ENCODE data around the gene ALG13.

ALG13 gene

DNA sequence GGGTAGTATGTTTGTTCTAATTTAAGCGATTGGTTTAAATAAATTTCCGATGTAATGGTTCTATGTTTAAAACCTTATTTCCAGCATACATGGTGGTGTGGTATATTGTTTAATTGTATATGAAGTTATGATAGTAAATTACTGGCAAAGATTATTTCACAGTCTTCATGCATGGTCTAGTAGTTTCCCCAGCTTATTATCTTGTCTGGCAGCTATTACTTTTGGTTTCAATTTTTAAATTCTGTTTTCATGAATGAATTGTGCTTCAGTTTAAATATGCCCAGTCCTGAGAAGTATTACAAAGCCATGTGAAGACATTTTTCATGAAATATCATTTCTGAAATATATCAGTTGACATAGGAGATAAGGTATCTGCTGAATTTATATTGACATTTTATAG, 6.3 kb downstream of the ALG13 start:
- TF ChIP-seq JUND (IDR thresholded peaks at IDR 0.05; ENCODE audit: low read depth): no peak
- in situ Hi-C loops (cut with HindIII; ENCODE audit: low pct_unique_long_range_greater_than_20kb, low sequenced_read_pairs): no loop called here
- no peak for DNase-seq (ENCODE audit: low read depth in 1 of 2, low spot score in 1 of 2)

DNA sequence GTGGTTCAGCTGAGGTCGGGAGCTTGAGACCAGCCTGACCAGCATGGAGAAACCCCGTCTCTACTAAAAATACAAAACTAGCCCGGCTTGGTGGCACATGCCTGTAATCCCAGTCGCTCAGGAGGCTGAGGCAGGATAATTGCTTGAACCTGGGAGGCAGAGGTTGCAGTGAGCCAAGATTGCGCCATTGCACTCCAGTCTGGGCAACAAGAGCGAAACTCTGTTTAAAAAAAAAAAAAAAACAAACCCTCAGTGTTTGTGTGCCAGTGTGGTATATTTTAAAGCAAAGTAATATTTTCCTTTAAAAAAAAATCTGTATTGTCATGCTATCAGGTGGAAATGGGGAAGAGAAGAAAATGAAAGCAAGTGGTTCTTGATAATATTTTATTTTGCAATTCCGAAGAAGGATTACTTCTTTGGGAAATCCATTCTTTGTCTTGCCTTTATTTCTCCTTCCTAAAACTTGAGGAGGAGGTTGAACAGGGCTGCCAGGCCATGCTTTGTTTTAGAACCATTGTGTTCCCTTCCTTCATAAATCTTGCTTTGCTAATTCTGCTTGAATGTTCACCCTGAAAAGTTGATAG, 14.4 kb downstream of the ALG13 start:
- in situ Hi-C loops (cut with HindIII; ENCODE audit: low pct_unique_long_range_greater_than_20kb, low sequenced_read_pairs): no loop called here
- TF ChIP-seq JUND (IDR thresholded peaks at IDR 0.05; ENCODE audit: low read depth): no peak
- DNase-seq (ENCODE audit: low read depth in 1 of 2, low spot score in 1 of 2): no peak

GRCh38 chrX:111719426-111720210, 38.6 kb downstream of the ALG13 start:
- no peak for TF ChIP-seq JUND (IDR thresholded peaks at IDR 0.05; ENCODE audit: low read depth)
- in situ Hi-C loops (cut with HindIII; ENCODE audit: low pct_unique_long_range_greater_than_20kb, low sequenced_read_pairs): no loop called here
- DNase-seq (ENCODE audit: low read depth in 1 of 2, low spot score in 1 of 2): peak in 1 of 2 experiments; percentile 1

GRCh38 chrX:111728096-111728495, 47.1 kb downstream of the ALG13 start:
- in situ Hi-C loops (cut with HindIII; ENCODE audit: low pct_unique_long_range_greater_than_20kb, low sequenced_read_pairs): no loop called here
- no peak for DNase-seq (ENCODE audit: low read depth in 1 of 2, low spot score in 1 of 2)
- no peak for TF ChIP-seq JUND (IDR thresholded peaks at IDR 0.05; ENCODE audit: low read depth)

DNA sequence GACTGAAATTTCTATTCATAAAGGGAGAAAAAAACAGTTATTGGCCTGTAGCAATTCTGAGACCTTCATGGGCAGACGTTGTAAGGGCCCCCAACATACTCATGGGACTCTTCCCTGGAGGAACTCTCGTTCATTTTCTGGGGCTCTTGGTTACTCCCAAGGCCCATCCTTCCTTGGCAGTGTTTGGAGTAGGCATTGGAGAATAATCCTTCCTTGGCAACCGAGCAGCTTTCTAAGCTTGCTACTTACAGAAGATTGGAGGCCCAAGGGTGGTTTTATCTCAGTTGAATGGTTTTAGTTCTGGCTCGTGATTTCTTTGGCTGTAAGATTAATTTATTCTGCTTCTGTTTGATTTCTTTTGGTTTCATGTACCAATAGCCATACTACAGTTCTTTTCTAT, 50.4 kb downstream of the ALG13 start:
- no peak for DNase-seq (ENCODE audit: low read depth in 1 of 2, low spot score in 1 of 2)
- in situ Hi-C loops (cut with HindIII; ENCODE audit: low pct_unique_long_range_greater_than_20kb, low sequenced_read_pairs): no loop called here
- no peak for TF ChIP-seq JUND (IDR thresholded peaks at IDR 0.05; ENCODE audit: low read depth)

- DNase-seq (ENCODE audit: low read depth in 1 of 2, low spot score in 1 of 2): no peak
- in situ Hi-C loops (cut with HindIII; ENCODE audit: low pct_unique_long_range_greater_than_20kb, low sequenced_read_pairs): no loop called here
- no peak for TF ChIP-seq JUND (IDR thresholded peaks at IDR 0.05; ENCODE audit: low read depth)
Observed at GRCh38 chrX:111736571-111736970, 55.6 kb downstream of the ALG13 start.

GRCh38 chrX:111742018-111742417, 61.0 kb downstream of the ALG13 start:
- in situ Hi-C loops (cut with HindIII; ENCODE audit: low pct_unique_long_range_greater_than_20kb, low sequenced_read_pairs): no loop called here
- no peak for TF ChIP-seq JUND (IDR thresholded peaks at IDR 0.05; ENCODE audit: low read depth)
- no peak for DNase-seq (ENCODE audit: low read depth in 1 of 2, low spot score in 1 of 2)

DNA sequence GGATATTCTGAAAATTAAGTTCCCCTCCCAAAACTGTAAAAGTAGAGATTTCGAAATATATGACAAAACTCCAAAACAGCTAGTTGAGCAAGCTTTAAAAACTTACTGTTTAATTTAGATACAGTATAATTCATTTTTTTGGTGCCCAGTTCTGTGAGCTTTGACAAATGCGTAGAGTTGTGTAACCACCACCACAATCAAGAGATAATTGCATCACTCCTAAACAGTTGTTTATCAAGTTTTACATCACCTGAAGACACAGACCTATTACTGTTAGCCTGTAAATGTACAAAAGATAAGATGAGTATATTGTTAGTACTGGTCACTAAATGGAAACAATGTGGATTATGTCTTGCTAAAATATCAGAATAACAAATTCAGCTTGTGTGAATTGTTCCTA, 62.3 kb downstream of the ALG13 start:
- in situ Hi-C loops (cut with HindIII; ENCODE audit: low pct_unique_long_range_greater_than_20kb, low sequenced_read_pairs): no loop called here
- DNase-seq (ENCODE audit: low read depth in 1 of 2, low spot score in 1 of 2): no peak
- no peak for TF ChIP-seq JUND (IDR thresholded peaks at IDR 0.05; ENCODE audit: low read depth)

- DNase-seq (ENCODE audit: low read depth in 1 of 2, low spot score in 1 of 2): no peak
- in situ Hi-C loops (cut with HindIII; ENCODE audit: low pct_unique_long_range_greater_than_20kb, low sequenced_read_pairs): no loop called here
- no peak for TF ChIP-seq JUND (IDR thresholded peaks at IDR 0.05; ENCODE audit: low read depth)
Observed at GRCh38 chrX:111756486-111756885, 75.5 kb downstream of the ALG13 start.

DNA sequence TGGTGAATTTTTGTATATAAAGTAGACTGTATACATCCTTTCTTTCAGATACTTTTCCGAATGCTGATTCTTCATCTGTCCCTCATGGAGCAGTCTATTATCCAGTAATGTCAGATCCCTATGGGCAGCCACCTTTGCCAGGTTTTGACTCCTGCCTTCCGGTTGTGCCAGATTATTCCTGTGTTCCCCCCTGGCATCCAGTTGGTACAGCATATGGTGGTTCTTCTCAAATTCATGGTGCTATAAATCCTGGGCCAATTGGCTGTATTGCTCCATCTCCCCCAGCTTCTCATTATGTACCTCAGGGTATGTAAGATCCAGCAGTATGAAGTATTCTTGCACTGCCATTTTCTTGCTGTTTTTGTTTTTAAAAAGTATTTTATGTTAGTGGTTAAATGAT, 78.7 kb downstream of the ALG13 start:
- TF ChIP-seq JUND (IDR thresholded peaks at IDR 0.05; ENCODE audit: low read depth): no peak
- in situ Hi-C loops (cut with HindIII; ENCODE audit: low pct_unique_long_range_greater_than_20kb, low sequenced_read_pairs): no loop called here
- no peak for DNase-seq (ENCODE audit: low read depth in 1 of 2, low spot score in 1 of 2)

GRCh38 chrX:111761578-111762135, 80.7 kb downstream of the ALG13 start:
- in situ Hi-C loops (cut with HindIII; ENCODE audit: low pct_unique_long_range_greater_than_20kb, low sequenced_read_pairs): no loop called here
- TF ChIP-seq JUND (IDR thresholded peaks at IDR 0.05; ENCODE audit: low read depth): no peak
- no peak for DNase-seq (ENCODE audit: low read depth in 1 of 2, low spot score in 1 of 2)

- no peak for TF ChIP-seq JUND (IDR thresholded peaks at IDR 0.05; ENCODE audit: low read depth)
- in situ Hi-C loops (cut with HindIII; ENCODE audit: low pct_unique_long_range_greater_than_20kb, low sequenced_read_pairs): no loop called here
- DNase-seq (ENCODE audit: low read depth in 1 of 2, low spot score in 1 of 2): no peak
Observed at GRCh38 chrX:111778591-111778990, 97.6 kb downstream of the ALG13 start.

GRCh38 chrX:111779582-111779981, 98.6 kb downstream of the ALG13 start:
- TF ChIP-seq JUND (IDR thresholded peaks at IDR 0.05; ENCODE audit: low read depth): no peak
- in situ Hi-C loops (cut with HindIII; ENCODE audit: low pct_unique_long_range_greater_than_20kb, low sequenced_read_pairs): no loop called here
- DNase-seq (ENCODE audit: low read depth in 1 of 2, low spot score in 1 of 2): no peak
